ENCODE data around the gene RBM7. TPM values are rescaled to one million over a fixed set of nuclear protein-coding genes. Genes with fewer than 3 reads are reported as not detected.

The RBM7 gene
- total and polyA plus RNA-seq, 2 experiments from 2014 or later, result 48.6 to 57.0 TPM

DNA sequence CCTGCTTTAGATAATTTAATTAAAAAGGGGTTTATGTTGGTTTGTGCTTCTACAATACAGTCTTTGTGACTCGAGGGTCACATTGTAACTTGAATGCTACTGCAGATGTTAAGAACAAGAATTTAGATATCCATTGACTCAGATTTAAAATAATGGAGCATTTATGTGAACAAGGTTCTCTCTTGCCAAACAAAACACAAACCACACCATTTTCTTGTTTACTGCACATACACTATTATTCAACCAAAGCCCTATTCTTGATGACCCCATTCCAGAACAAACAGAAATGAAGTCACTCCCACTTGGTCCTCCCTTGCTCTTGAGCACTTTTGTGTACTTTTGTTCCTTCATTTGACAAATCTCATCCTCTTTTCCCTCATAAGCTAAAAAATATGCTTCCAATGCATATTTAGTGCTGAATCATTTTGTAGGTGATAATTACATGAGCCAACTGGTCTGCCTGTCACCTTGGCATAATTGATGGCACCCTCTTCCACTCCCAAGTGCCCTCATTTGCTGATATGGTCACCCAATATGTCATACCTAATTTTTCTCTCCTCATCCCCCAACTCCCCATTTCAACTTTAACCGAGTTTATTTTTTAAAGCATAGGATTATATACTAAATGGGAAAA, 3.0 kb upstream of the RBM7 start:
- H3K27ac ChIP-seq, result no peak overlapping the region
- H3K36me3 ChIP-seq (ENCODE audit: low read depth), result peaks cover under 1% of the 10 kb centered on the region; the same call in 1 of the 2 replicates
- WGBS, 2 experiments (ENCODE audit: low coverage in 1 of 2, low lambda C conversion rate in 2 of 2, missing lambda C conversion rate in 2 of 2), result 92 to 98% methylated on average over 2 of the region's 2 CpGs
- H3F3A ChIP-seq (ENCODE audit: insufficient read depth), result peaks cover 14% of the 10 kb centered on the region; the same call in 1 of the 2 replicates
- H3K9me2 ChIP-seq (ENCODE audit: insufficient read depth), result no peaks in the 10 kb centered on the region
- in situ Hi-C loops (cut with MboI), result no loop called here
- peaks cover 36% of the 10 kb centered on the region for H3K79me2 ChIP-seq (ENCODE audit: insufficient read depth)
- no peak overlapping the region for H2AFZ ChIP-seq
- H3K9me3 ChIP-seq (ENCODE audit: low read depth), result no peaks in the 10 kb centered on the region
- H3K27me3 ChIP-seq (replicated peaks; ENCODE audit: insufficient read depth), result no peaks in the 10 kb centered on the region
- no peak overlapping the region for H3K4me3 ChIP-seq
- H3K9ac ChIP-seq, result no peak overlapping the region
- no peaks in the 10 kb centered on the region for H4K20me1 ChIP-seq (ENCODE audit: insufficient read depth)
- no peak overlapping the region for H3K4me2 ChIP-seq (ENCODE audit: unreplicated experiment)
- TF ChIP-seq EZH2phosphoT487 (IDR thresholded peaks at IDR 0.05; ENCODE audit: insufficient read depth, low read depth), result no peak
- no peak for TF ChIP-seq EZH2 (IDR thresholded peaks at IDR 0.05; ENCODE audit: insufficient read depth, poor library complexity, severe bottlenecking)
- H3K4me1 ChIP-seq (ENCODE audit: insufficient read depth), result peaks cover 37% of the 10 kb centered on the region
- DNase-seq, result no peak

DNA sequence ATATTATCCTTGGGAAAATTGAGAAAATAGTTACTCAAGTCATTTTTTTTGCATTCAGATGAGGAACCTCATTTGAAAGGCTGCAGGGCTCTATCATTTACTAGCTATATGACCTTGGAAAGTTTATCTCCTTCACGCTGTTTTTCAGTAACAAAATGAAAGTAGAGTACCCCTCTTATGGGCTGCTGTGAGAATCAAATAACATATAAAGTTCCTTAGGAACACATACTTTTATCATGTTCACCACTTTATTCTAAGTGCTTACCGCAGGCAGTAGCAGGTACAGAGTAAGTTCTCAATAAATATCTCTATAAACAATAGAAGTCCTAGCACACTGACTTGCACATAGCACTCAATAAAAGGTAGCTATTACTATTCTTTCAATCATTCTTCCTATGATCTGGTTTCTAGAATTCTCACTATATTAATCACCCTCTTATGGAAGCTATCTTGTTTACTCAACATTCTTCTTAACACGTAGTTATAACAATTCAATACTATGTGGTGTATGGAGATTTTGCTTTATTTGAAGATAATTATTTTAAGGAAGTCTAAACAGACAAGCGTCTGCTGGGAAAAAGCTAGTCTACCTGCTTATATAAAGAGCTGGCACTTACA, 2.1 kb upstream of the RBM7 start:
- 74 to 79% methylated on average over 4 of the region's 4 CpGs for WGBS, 2 experiments (ENCODE audit: low coverage in 1 of 2, low lambda C conversion rate in 2 of 2, missing lambda C conversion rate in 2 of 2)
- no peak for DNase-seq
- H3K79me2 ChIP-seq (ENCODE audit: insufficient read depth), result peaks cover 46% of the 10 kb centered on the region
- H3K27me3 ChIP-seq (replicated peaks; ENCODE audit: insufficient read depth), result no peaks in the 10 kb centered on the region
- H3K4me1 ChIP-seq (ENCODE audit: insufficient read depth), result peaks cover 35% of the 10 kb centered on the region
- H3K9me3 ChIP-seq (ENCODE audit: low read depth), result no peaks in the 10 kb centered on the region
- H3K4me2 ChIP-seq (ENCODE audit: unreplicated experiment), result peak overlapping the region; percentile 95
- H3F3A ChIP-seq (ENCODE audit: insufficient read depth), result 0 out of 2 replicates have a peak, but pooled peaks cover 7% of the 10 kb centered on the region
- no peak overlapping the region for H3K9ac ChIP-seq
- TF ChIP-seq EZH2 (IDR thresholded peaks at IDR 0.05; ENCODE audit: insufficient read depth, poor library complexity, severe bottlenecking) (no peak), EZH2phosphoT487 (IDR thresholded peaks at IDR 0.05; ENCODE audit: insufficient read depth, low read depth) (no peak)
- no peaks in the 10 kb centered on the region for H3K9me2 ChIP-seq (ENCODE audit: insufficient read depth)
- H2AFZ ChIP-seq, result no peak overlapping the region
- peak overlapping the region; percentile 94 for H3K4me3 ChIP-seq
- H3K27ac ChIP-seq, result no peak overlapping the region
- in situ Hi-C loops (cut with MboI), result no loop called here
- no peaks in the 10 kb centered on the region for H4K20me1 ChIP-seq (ENCODE audit: insufficient read depth)
- peaks cover 9% of the 10 kb centered on the region; the same call in 1 of the 2 replicates for H3K36me3 ChIP-seq (ENCODE audit: low read depth)

DNA sequence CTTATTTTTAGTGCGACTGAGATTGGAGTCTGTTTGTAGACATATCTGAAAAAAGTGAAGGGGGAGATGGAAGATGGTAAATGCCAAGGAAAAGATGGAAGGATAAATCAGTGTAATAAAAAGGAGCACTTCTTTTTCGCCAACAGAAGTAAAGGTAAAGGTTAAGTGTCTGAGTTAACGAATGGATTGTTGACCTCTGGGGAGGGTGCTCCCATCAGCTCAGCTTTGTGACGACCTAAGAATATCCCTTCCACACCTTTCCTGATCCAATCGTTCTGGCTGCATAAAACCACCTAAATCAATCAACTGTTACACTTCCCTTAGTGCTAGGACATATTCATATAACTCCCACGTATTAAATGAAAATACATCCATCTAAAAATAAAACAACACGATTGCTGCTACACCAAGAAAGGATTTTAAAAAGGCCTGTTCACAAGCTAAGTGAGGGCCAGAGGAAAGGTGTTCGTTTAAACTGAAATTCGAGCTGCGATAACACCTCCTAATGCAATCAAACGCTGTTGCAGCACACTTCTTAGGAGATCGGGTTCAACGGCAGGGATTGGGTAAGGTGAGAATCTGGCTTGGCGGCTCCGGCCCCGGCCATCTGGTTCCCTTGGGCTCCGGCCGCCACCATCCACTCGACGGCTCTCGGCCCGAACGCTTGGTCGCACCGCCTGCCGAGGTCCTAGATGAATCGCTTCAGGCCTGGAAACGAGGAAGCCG, 813 bp upstream of the RBM7 start:
- peak; percentile 79 for DNase-seq
- Histone ChIP-seq H2AFZ (peak overlapping the region; percentile 84), H3K4me1 (ENCODE audit: insufficient read depth) (peaks cover 38% of the 10 kb centered on the region), H3K9ac (peak overlapping the region; percentile 98), H3K9me2 (ENCODE audit: insufficient read depth) (no peaks in the 10 kb centered on the region), H3K27ac (peak overlapping the region; percentile 99), H3K4me3 (peak overlapping the region; percentile 94), H3K27me3 (replicated peaks; ENCODE audit: insufficient read depth) (no peaks in the 10 kb centered on the region), H3K36me3 (ENCODE audit: low read depth) (peaks cover 9% of the 10 kb centered on the region; the same call in 1 of the 2 replicates), H3K4me2 (ENCODE audit: unreplicated experiment) (peak overlapping the region; percentile 95), H3K79me2 (ENCODE audit: insufficient read depth) (peaks cover 58% of the 10 kb centered on the region), H3F3A (ENCODE audit: insufficient read depth) (0 out of 2 replicates have a peak, but pooled peaks cover 7% of the 10 kb centered on the region), H3K9me3 (ENCODE audit: low read depth) (no peaks in the 10 kb centered on the region), H4K20me1 (ENCODE audit: insufficient read depth) (no peaks in the 10 kb centered on the region)
- no peak for TF ChIP-seq EZH2 (IDR thresholded peaks at IDR 0.05; ENCODE audit: insufficient read depth, poor library complexity, severe bottlenecking)
- in situ Hi-C loops (cut with MboI), result no loop called here
- 5 to 7% methylated on average over 29 of the region's 29 CpGs for WGBS, 2 experiments (ENCODE audit: low coverage in 1 of 2, low lambda C conversion rate in 2 of 2, missing lambda C conversion rate in 2 of 2)

DNA sequence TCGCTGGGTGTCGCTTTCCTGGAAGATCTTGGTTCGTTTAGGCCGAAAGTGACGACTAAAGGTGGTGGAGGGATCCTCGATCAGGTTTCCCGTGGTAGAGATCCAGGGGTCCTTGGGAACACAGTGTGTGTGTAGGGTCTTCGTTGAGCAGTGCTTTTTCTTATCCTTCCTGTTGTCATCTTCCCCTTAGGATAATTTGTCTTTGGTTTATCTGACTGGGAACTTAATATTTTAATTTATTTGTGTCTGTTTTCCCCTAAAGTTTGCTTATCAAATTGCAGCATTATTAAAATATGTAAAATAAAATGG, 403 bp downstream of the RBM7 start:
- in situ Hi-C loops (cut with MboI), result no loop called here
- peaks cover 21% of the 10 kb centered on the region for H3K36me3 ChIP-seq (ENCODE audit: low read depth)
- H3K4me3 ChIP-seq, result peak overlapping the region; percentile 94
- no peaks in the 10 kb centered on the region for H3K27me3 ChIP-seq (replicated peaks; ENCODE audit: insufficient read depth)
- peaks cover 45% of the 10 kb centered on the region for H3K4me1 ChIP-seq (ENCODE audit: insufficient read depth)
- TF ChIP-seq EZH2phosphoT487 (IDR thresholded peaks at IDR 0.05; ENCODE audit: insufficient read depth, low read depth), result no peak
- no peak for TF ChIP-seq EZH2 (IDR thresholded peaks at IDR 0.05; ENCODE audit: insufficient read depth, poor library complexity, severe bottlenecking)
- no peaks in the 10 kb centered on the region for H3K9me2 ChIP-seq (ENCODE audit: insufficient read depth)
- H3F3A ChIP-seq (ENCODE audit: insufficient read depth), result peaks cover 7% of the 10 kb centered on the region; the same call in 1 of the 2 replicates
- 0 to 2% methylated on average over 8 of the region's 8 CpGs for WGBS, 2 experiments (ENCODE audit: low coverage in 1 of 2, low lambda C conversion rate in 2 of 2, missing lambda C conversion rate in 2 of 2)
- H3K9me3 ChIP-seq (ENCODE audit: low read depth), result no peaks in the 10 kb centered on the region
- H4K20me1 ChIP-seq (ENCODE audit: insufficient read depth), result peaks cover 9% of the 10 kb centered on the region; the same call in 1 of the 2 replicates
- no peak for DNase-seq
- H3K79me2 ChIP-seq (ENCODE audit: insufficient read depth), result peaks cover 70% of the 10 kb centered on the region
- H2AFZ ChIP-seq, result peak overlapping the region; percentile 37
- peak overlapping the region; percentile 99 for H3K27ac ChIP-seq
- H3K9ac ChIP-seq, result peak overlapping the region; percentile 98
- H3K4me2 ChIP-seq (ENCODE audit: unreplicated experiment), result peak overlapping the region; percentile 87

Measured in GM23248 (cell line).